Measurements from ENCODE around the gene NET1. TPM values are rescaled to one million over a fixed set of nuclear protein-coding genes. Genes with fewer than 3 reads are reported as not detected.
A peak's percentile ranks its signal among the peaks of the same experiment; 100 is the strongest.

Gene NET1
- polyA plus RNA-seq, 4 donors = 112 to 162 (median 144) TPM

- no peak for DNase-seq (ENCODE audit: low read depth in 4 of 4, low spot score in 3 of 4)
Measured at GRCh38 chr10:5441106-5441505, 28.7 kb downstream of the NET1 start.

- DNase-seq (ENCODE audit: low read depth in 4 of 4, low spot score in 3 of 4) = peak in 2 of 4 donors; percentile 51 to 53
Measured at GRCh38 chr10:5442065-5442989, 30.0 kb downstream of the NET1 start.

GRCh38 chr10:5442990-5443370 lies 30.6 kb downstream of the NET1 start:
- DNase-seq (ENCODE audit: low read depth in 4 of 4, low spot score in 3 of 4) = no peak

GRCh38 chr10:5443429-5443828 lies 31.1 kb downstream of the NET1 start:
- DNase-seq (ENCODE audit: low read depth in 4 of 4, low spot score in 3 of 4) = no peak

- DNase-seq (ENCODE audit: low read depth in 4 of 4, low spot score in 3 of 4) = no peak
Measured at GRCh38 chr10:5445006-5445405, 32.6 kb downstream of the NET1 start.

- peak; percentile 68 to 84 (median 81) for DNase-seq (ENCODE audit: low read depth in 4 of 4, low spot score in 3 of 4)
Measured at GRCh38 chr10:5446390-5446926, 34.1 kb downstream of the NET1 start.

GRCh38 chr10:5447056-5447455 lies 34.7 kb downstream of the NET1 start:
- DNase-seq (ENCODE audit: low read depth in 4 of 4, low spot score in 3 of 4) = no peak

- DNase-seq (ENCODE audit: low read depth in 4 of 4, low spot score in 3 of 4) = no peak
Measured at GRCh38 chr10:5447611-5448071, 35.3 kb downstream of the NET1 start.

GRCh38 chr10:5448333-5449001 lies 36.1 kb downstream of the NET1 start:
- DNase-seq (ENCODE audit: low read depth in 4 of 4, low spot score in 3 of 4) = peak in 1 of 4 donors; percentile 33

GRCh38 chr10:5449227-5449626 lies 36.9 kb downstream of the NET1 start:
- DNase-seq (ENCODE audit: low read depth in 4 of 4, low spot score in 3 of 4) = no peak

- peak in 1 of 4 donors; percentile 44 for DNase-seq (ENCODE audit: low read depth in 4 of 4, low spot score in 3 of 4)
Measured at GRCh38 chr10:5449823-5450222, 37.5 kb downstream of the NET1 start.

- no peak for DNase-seq (ENCODE audit: low read depth in 4 of 4, low spot score in 3 of 4)
Measured at GRCh38 chr10:5450605-5451384, 38.4 kb downstream of the NET1 start.

- no peak for DNase-seq (ENCODE audit: low read depth in 4 of 4, low spot score in 3 of 4)
Measured at GRCh38 chr10:5453749-5454489, 41.6 kb downstream of the NET1 start.

GRCh38 chr10:5456563-5456962 lies 44.2 kb downstream of the NET1 start:
- DNase-seq (ENCODE audit: low read depth in 4 of 4, low spot score in 3 of 4) = no peak

GRCh38 chr10:5457741-5458140 lies 45.4 kb downstream of the NET1 start:
- no peak for DNase-seq (ENCODE audit: low read depth in 4 of 4, low spot score in 3 of 4)

GRCh38 chr10:5458425-5458824 lies 46.1 kb downstream of the NET1 start:
- DNase-seq (ENCODE audit: low read depth in 4 of 4, low spot score in 3 of 4) = no peak

GRCh38 chr10:5458949-5459747 lies 46.8 kb downstream of the NET1 start:
- DNase-seq (ENCODE audit: low read depth in 4 of 4, low spot score in 3 of 4) = no peak

GRCh38 chr10:5460468-5461202 lies 48.3 kb downstream of the NET1 start:
- no peak for DNase-seq (ENCODE audit: low read depth in 4 of 4, low spot score in 3 of 4)

- no peak for DNase-seq (ENCODE audit: low read depth in 4 of 4, low spot score in 3 of 4)
Measured at GRCh38 chr10:5461203-5461588, 48.8 kb downstream of the NET1 start.

Data from right renal pelvis (tissue), 4 donors.